Skeletal muscle tissue (tissue), 4 donors: Measurements from ENCODE around the gene VPS26B. TPM values are rescaled to one million over a fixed set of nuclear protein-coding genes. Genes with fewer than 3 reads are reported as not detected.

Experiments
- H3K27ac ChIP-seq: one replicate; pipeline ENCODE4 v1.7.0; 2013; ENCODE audit warnings: mild to moderate bottlenecking, low read depth, low read length, inconsistent platforms
- H3K27me3 ChIP-seq, 3 donors: one replicate each; pipeline ENCODE4 v1.7.0; 2013; ENCODE audit warnings: low read length in 3 of 3; ENCODE audit not compliant: control insufficient read depth in 3 of 3, insufficient read depth in 3 of 3
- H3K36me3 ChIP-seq, 3 donors: one replicate each; pipeline ENCODE4 v1.7.0; 2013; ENCODE audit warnings: low read length in 3 of 3; ENCODE audit not compliant: control insufficient read depth in 3 of 3, insufficient read depth in 3 of 3
- H3K4me1 ChIP-seq, 3 donors: one replicate each; pipeline ENCODE4 v1.7.0; 2013; ENCODE audit warnings: low read length in 3 of 3, mild to moderate bottlenecking in 3 of 3; ENCODE audit not compliant: control insufficient read depth in 3 of 3, insufficient read depth in 3 of 3
- H3K4me3 ChIP-seq, 3 donors: one replicate each; pipeline ENCODE4 v1.7.0; 2013; ENCODE audit warnings: low read length in 3 of 3
- H3K9ac ChIP-seq, 3 donors: one replicate each; pipeline ENCODE4 v1.7.0; 2013; ENCODE audit warnings: low read length in 3 of 3, mild to moderate bottlenecking in 3 of 3, moderate library complexity in 2 of 3, low read depth in 1 of 3
- H3K9me3 ChIP-seq, 3 donors: one replicate each; pipeline ENCODE4 v1.7.0; 2013; ENCODE audit warnings: low read length in 3 of 3; ENCODE audit not compliant: control insufficient read depth in 3 of 3
- total RNA-seq: library from RNA; depleted of rRNA; stranded (reverse); fragments of >200 nt; gene quantifications from one replicate; pipeline ENCODE4 v1.2.3, GENCODE V29; 2014
- donor health status: Osteomylitis.

Gene VPS26B
- total RNA-seq, 1 donor from 2014 or later = 19.8 TPM

- no peak overlapping the region for H3K9ac ChIP-seq
- no peak overlapping the region for H3K4me3 ChIP-seq
- H3K9me3 ChIP-seq = no peaks in the 10 kb centered on the region
- no peak overlapping the region for H3K27ac ChIP-seq
- no peaks in the 10 kb centered on the region for H3K4me1 ChIP-seq
- H3K36me3 ChIP-seq = peaks cover 78 to 93% (median 91%) of the 10 kb centered on the region in 3 donors
- H3K27me3 ChIP-seq = no peaks in the 10 kb centered on the region
Observed at GRCh38 chr11:134244593-134244992, 20.1 kb downstream of the VPS26B start.

GRCh38 chr11:134245434-134245833 is 21.0 kb downstream of the VPS26B start:
- H3K27ac ChIP-seq = no peak overlapping the region
- no peak overlapping the region for H3K4me3 ChIP-seq
- no peaks in the 10 kb centered on the region for H3K27me3 ChIP-seq
- H3K9ac ChIP-seq = no peak overlapping the region
- H3K4me1 ChIP-seq = no peaks in the 10 kb centered on the region
- H3K9me3 ChIP-seq = no peaks in the 10 kb centered on the region
- H3K36me3 ChIP-seq = peaks cover 79 to 93% (median 93%) of the 10 kb centered on the region in 3 donors

GRCh38 chr11:134246100-134246499 is 21.6 kb downstream of the VPS26B start:
- no peaks in the 10 kb centered on the region for H3K27me3 ChIP-seq
- no peaks in the 10 kb centered on the region for H3K4me1 ChIP-seq
- no peak overlapping the region for H3K4me3 ChIP-seq
- no peaks in the 10 kb centered on the region for H3K9me3 ChIP-seq
- no peak overlapping the region for H3K27ac ChIP-seq
- H3K9ac ChIP-seq = no peak overlapping the region
- H3K36me3 ChIP-seq = peaks cover 75 to 96% (median 94%) of the 10 kb centered on the region in 3 donors

GRCh38 chr11:134246678-134247077 is 22.2 kb downstream of the VPS26B start:
- Histone ChIP-seq H3K9ac (no peak overlapping the region), H3K4me1 (peaks cover 0 to 3% (median 0%) of the 10 kb centered on the region in 3 donors), H3K27ac (no peak overlapping the region), H3K36me3 (peaks cover 69 to 92% (median 90%) of the 10 kb centered on the region in 3 donors), H3K9me3 (no peaks in the 10 kb centered on the region), H3K27me3 (no peaks in the 10 kb centered on the region), H3K4me3 (no peak overlapping the region)

GRCh38 chr11:134248910-134249480 is 24.5 kb downstream of the VPS26B start:
- peaks cover 50 to 69% (median 67%) of the 10 kb centered on the region in 3 donors for H3K36me3 ChIP-seq
- no peaks in the 10 kb centered on the region for H3K27me3 ChIP-seq
- no peaks in the 10 kb centered on the region for H3K9me3 ChIP-seq
- peaks cover 8 to 13% (median 10%) of the 10 kb centered on the region in 3 donors for H3K4me1 ChIP-seq
- no peak overlapping the region for H3K27ac ChIP-seq
- H3K4me3 ChIP-seq = no peak overlapping the region
- H3K9ac ChIP-seq = no peak overlapping the region

GRCh38 chr11:134250246-134250645 is 25.8 kb downstream of the VPS26B start:
- Histone ChIP-seq H3K9ac (no peak overlapping the region), H3K27me3 (no peaks in the 10 kb centered on the region), H3K36me3 (peaks cover 37 to 57% (median 55%) of the 10 kb centered on the region in 3 donors), H3K9me3 (no peaks in the 10 kb centered on the region), H3K4me1 (peaks cover 14 to 20% (median 18%) of the 10 kb centered on the region in 3 donors), H3K27ac (no peak overlapping the region), H3K4me3 (no peak overlapping the region)

GRCh38 chr11:134250675-134251074 is 26.2 kb downstream of the VPS26B start:
- no peaks in the 10 kb centered on the region for H3K27me3 ChIP-seq
- H3K9me3 ChIP-seq = no peaks in the 10 kb centered on the region
- peaks cover 14 to 20% (median 18%) of the 10 kb centered on the region in 3 donors for H3K4me1 ChIP-seq
- H3K9ac ChIP-seq = no peak overlapping the region
- no peak overlapping the region for H3K4me3 ChIP-seq
- H3K36me3 ChIP-seq = peaks cover 36 to 54% (median 51%) of the 10 kb centered on the region in 3 donors
- no peak overlapping the region for H3K27ac ChIP-seq

GRCh38 chr11:134252346-134253187 is 28.1 kb downstream of the VPS26B start:
- H3K27ac ChIP-seq = peak overlapping the region; percentile 10
- peaks cover 18 to 42% (median 39%) of the 10 kb centered on the region in 3 donors for H3K36me3 ChIP-seq
- no peaks in the 10 kb centered on the region for H3K27me3 ChIP-seq

GRCh38 chr11:134253188-134253993 is 28.9 kb downstream of the VPS26B start, which contains the start of the genes ACAD8 and THYN1:
ACAD8 (plus strand) TSS chr11:134253568; CDS start chr11:134253601, 33 bp downstream.
THYN1 (minus strand) TSS chr11:134253352; CDS start chr11:134252882, 470 bp downstream.
- peaks cover 15 to 38% (median 31%) of the 10 kb centered on the region in 3 donors for H3K36me3 ChIP-seq
- peaks cover 14 to 20% (median 18%) of the 10 kb centered on the region in 3 donors for H3K4me1 ChIP-seq
- H3K9me3 ChIP-seq = no peaks in the 10 kb centered on the region
- H3K27ac ChIP-seq = peak within 1 kb of the TSS; percentile 36
- H3K27me3 ChIP-seq = no peaks in the 10 kb centered on the region
- H3K9ac ChIP-seq = peak within 1 kb of the TSS; percentile 78 to 87 (median 81)
- peak within 1 kb of the TSS; percentile 79 to 96 (median 85) for H3K4me3 ChIP-seq

More at GRCh38 chr11:134252346-134253187, 28.1 kb downstream of the VPS26B start:
- Histone ChIP-seq H3K9ac (peak overlapping the region; percentile 67 to 87 (median 78)), H3K4me1 (peaks cover 14 to 20% (median 18%) of the 10 kb centered on the region in 3 donors), H3K4me3 (peak overlapping the region; percentile 79 to 96 (median 85)), H3K9me3 (no peaks in the 10 kb centered on the region)
